ENCODE data around the gene CACNG5. TPM values are rescaled to one million over a fixed set of nuclear protein-coding genes. Genes with fewer than 3 reads are reported as not detected.

Gene CACNG5
- total RNA-seq, 2 experiments from 2014 or later: not detected

Small RNAs within 50 kb of the gene (microRNA-seq; reads per million reads assigned to microRNA genes)
- not detected for gene MIR634

Other genes starting within 250 kb of the CACNG5 start
- gene CACNG4, start 129.6 kb downstream of the CACNG5 start, total RNA-seq: not detected
- not detected for gene CACNG1, start 209.4 kb downstream of the CACNG5 start, total RNA-seq